Endothelial cell of umbilical vein (primary cell): ENCODE data around the gene AKAP5. TPM values are rescaled to one million over a fixed set of nuclear protein-coding genes. Genes with fewer than 3 reads are reported as not detected.
"Not testable (repeated sequence)": the region's sequence is repeated elsewhere in the genome, so short reads cannot be mapped to it uniquely, and the experiment has no call there.

Source experiments
- BruUV-seq: library from RNA; stranded (reverse); fragments of 400-500 nt; replicated peaks from 2 replicates; lab custom pipeline; 2021; lab: Mats Ljungman, UMichigan
- CTCF ChIA-PET: fragments of 300-600, 350-600 bp; sonication (Branson Sonifier 250); formaldehyde crosslinking; loops from one replicate; lab custom pipeline; 2021; ENCODE audit warnings: antibody characterized with exemption, inconsistent platforms; lab: Charles Lee
- POLR2A ChIA-PET: fragments of 300-600, 350-600 bp; sonication (Branson Sonifier 250); formaldehyde crosslinking; loops from one replicate; lab custom pipeline; 2021; ENCODE audit warnings: antibody characterized with exemption, inconsistent platforms; lab: Charles Lee
- DNase-seq: peaks from one replicate; pipeline ENCODE4 v3.0.0-alpha.2; 2011; ENCODE audit warnings: low read depth, low spot score
- FAIRE-seq: peaks from 2 replicates; lab custom pipeline; 2011; peaks lifted over from hg19 to GRCh38; lab: Jason Lieb, UNC
- H2AFZ ChIP-seq: 2 replicates; pipeline ENCODE4 v1.6.0; 2012; ENCODE audit warnings: low read depth, low read length, control low read depth, inconsistent platforms
- H3K27ac ChIP-seq: 2 replicates; pipeline ENCODE4 v1.5.1; 2011; ENCODE audit warnings: low read depth, mild to moderate bottlenecking, control low read depth, low read length, moderate library complexity; ENCODE audit not compliant: insufficient read depth
- H3K27me3 ChIP-seq, 2 experiments: 2 replicates each; pipeline versions ENCODE4 v1.6.0 to v1.6.1; 2011; ENCODE audit warnings: low read length in 2 of 2, mixed read lengths in 1 of 2; ENCODE audit not compliant: control insufficient read depth in 2 of 2, insufficient read depth in 2 of 2
- H3K36me3 ChIP-seq, 2 experiments: 2 replicates in 1 of 2; 3 replicates in 1 of 2; pipeline ENCODE4 v1.5.1; 2011; ENCODE audit warnings: low read length in 2 of 2, mild to moderate bottlenecking in 1 of 2, moderate library complexity in 1 of 2; ENCODE audit not compliant: control insufficient read depth in 2 of 2, insufficient read depth in 2 of 2; ENCODE audit errors: extremely low read depth in 1 of 2
- H3K4me1 ChIP-seq: 3 replicates; pipeline ENCODE4 v1.5.1; 2011; ENCODE audit warnings: mild to moderate bottlenecking, low read length; ENCODE audit not compliant: control insufficient read depth, insufficient read depth; ENCODE audit errors: extremely low read depth
- H3K4me2 ChIP-seq: 2 replicates; pipeline ENCODE4 v1.6.1; 2011; ENCODE audit warnings: low read length, control low read depth, mixed read lengths; ENCODE audit not compliant: insufficient read depth
- H3K4me3 ChIP-seq, 3 experiments: fragments of 200-600 bp in 1 of 3; sonication (generic), shearing (Covaris generic) in 1 of 3; replicated peaks in 1 of 3; 2 replicates each; pipeline ENCODE4 v1.5.1; 2011 to 2016; ENCODE audit warnings: control low read depth in 3 of 3, low read length in 3 of 3, mild to moderate bottlenecking in 2 of 3, inconsistent platforms in 1 of 3, low read depth in 1 of 3, moderate library complexity in 1 of 3; ENCODE audit not compliant: insufficient read depth in 1 of 3
- H3K79me2 ChIP-seq: 2 replicates; pipeline ENCODE4 v1.6.0; 2012; ENCODE audit warnings: low read length, inconsistent platforms; ENCODE audit not compliant: control insufficient read depth, insufficient read depth
- H3K9ac ChIP-seq: replicated peaks from 2 replicates; pipeline ENCODE3; 2011; ENCODE audit warnings: low read length, control low read depth; ENCODE audit not compliant: insufficient read depth; ENCODE audit errors: extremely low read depth
- H3K9me1 ChIP-seq: replicated peaks from 3 replicates; pipeline ENCODE4 v1.6.0; 2011; ENCODE audit warnings: mild to moderate bottlenecking, low read length; ENCODE audit not compliant: control insufficient read depth, insufficient read depth; ENCODE audit errors: extremely low read depth
- H3K9me3 ChIP-seq: replicated peaks from 2 replicates; pipeline ENCODE4 v1.5.1; 2012; ENCODE audit warnings: low read length, inconsistent platforms; ENCODE audit not compliant: control insufficient read depth, insufficient read depth
- H4K20me1 ChIP-seq: replicated peaks from 2 replicates; pipeline ENCODE3; 2011; ENCODE audit warnings: mild to moderate bottlenecking, low read length; ENCODE audit not compliant: control insufficient read depth, insufficient read depth; ENCODE audit errors: extremely low read depth
- EZH2 ChIP-seq: IDR thresholded peaks from 2 replicates; pipeline ENCODE4 v1.6.1; 2012; ENCODE audit warnings: borderline replicate concordance, low read depth, mild to moderate bottlenecking, moderate library complexity, low read length, inconsistent platforms; ENCODE audit not compliant: severe bottlenecking
- GATA2 ChIP-seq: IDR thresholded peaks from 2 replicates; pipeline ENCODE4 v1.7.0; 2011; ENCODE audit warnings: low read depth, mild to moderate bottlenecking, moderate library complexity, mixed read lengths, low read length; ENCODE audit not compliant: insufficient read length, insufficient read depth
- JUN ChIP-seq: IDR thresholded peaks from 2 replicates; pipeline ENCODE4 v1.6.1; 2011; ENCODE audit warnings: borderline replicate concordance, low read depth; ENCODE audit not compliant: insufficient read length, insufficient read depth
- MAX ChIP-seq: IDR thresholded peaks from 2 replicates; pipeline ENCODE4 v1.6.1; 2011; ENCODE audit not compliant: insufficient read depth, insufficient read length
- MYC ChIP-seq: IDR thresholded peaks from one replicate; pipeline ENCODE4 v1.6.1; 2011; ENCODE audit warnings: mild to moderate bottlenecking, low read depth, low read length
- POLR2A ChIP-seq: IDR thresholded peaks from 2 replicates; pipeline ENCODE4 v1.6.1; 2012; ENCODE audit warnings: low read depth, mild to moderate bottlenecking, control low read depth, low read length
- POLR2AphosphoS5 ChIP-seq: IDR thresholded peaks from 2 replicates; pipeline ENCODE4 v1.6.1; 2012; ENCODE audit warnings: low read depth, mild to moderate bottlenecking, control low read depth, low read length, moderate library complexity; ENCODE audit not compliant: insufficient read depth
- dilution Hi-C: fragments of 300-500 bp; cut with MboI; formaldehyde crosslinking; loops from one replicate; pipeline ENCODE4 v1.15.0; 2019; ENCODE audit warnings: low sequenced_read_pairs; ENCODE audit not compliant: extremely low pct_ligation_motif_present
- intact Hi-C: fragments of 100-400 bp; cut with micrococcal nuclease; formaldehyde crosslinking; loops from one replicate; pipeline ENCODE4 v1.10.0; 2022
- polyA plus RNA-seq, 4 experiments: library from polyadenylated mRNA; depleted of rRNA in 3 of 4; stranded (reverse) in 3 of 4; unstranded in 1 of 4; fragments of >200 nt; gene quantifications; 2 replicates each; pipeline versions ENCODE4 v1.2.1 to v1.2.3, GENCODE V29; 2011 to 2012; ENCODE audit warnings: missing spikeins in 1 of 4
- total RNA-seq: library from RNA; stranded (reverse); gene quantifications from 2 replicates; pipeline ENCODE4 v1.2.3, GENCODE V29; 2021

Gene AKAP5
- total and polyA plus RNA-seq, 2 donors (not counting 3 experiments of a cell fraction or from before 2014, with no cell fraction given), result 0.10 to 0.75 TPM

DNA sequence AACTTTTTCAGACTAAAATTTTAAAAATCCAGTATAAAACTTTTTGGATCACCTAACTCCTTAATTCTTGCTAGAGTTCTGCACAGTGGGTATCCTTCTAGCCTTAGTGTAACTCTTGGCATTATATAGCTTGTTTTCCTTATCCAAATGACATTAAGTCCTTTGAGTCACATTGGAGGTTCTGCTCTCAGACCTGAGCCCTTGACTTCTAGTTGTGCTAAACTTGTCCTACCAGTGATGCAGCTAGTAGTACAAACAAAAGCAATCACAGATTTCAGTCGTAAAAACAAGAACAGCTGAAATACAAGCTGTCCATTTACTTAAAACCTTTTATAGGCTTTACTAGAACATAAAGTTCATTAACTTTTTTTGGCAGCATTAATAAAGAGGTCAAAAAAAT lies 49.8 kb downstream of the AKAP5 start:
- CTCF ChIA-PET, result interaction anchor here (0.8 to 1.6 kb wide), 2 partner anchors 80 to 171 kb away, joined by 3 to 5 read pairs; no protein-coding TSS in a partner anchor
- Histone ChIP-seq H4K20me1 (peaks cover 27% of the 10 kb centered on the region), H3K4me1 (peaks cover 7% of the 10 kb centered on the region), H3K27me3 (no peaks in the 10 kb centered on the region), H3K4me2 (no peak overlapping the region), H3K36me3 (no peaks in the 10 kb centered on the region), H3K9ac (no peak overlapping the region), H2AFZ (no peak overlapping the region), H3K9me1 (peaks cover 2% of the 10 kb centered on the region), H3K4me3 (no peak overlapping the region), H3K79me2 (peaks cover 91% of the 10 kb centered on the region), H3K9me3 (no peaks in the 10 kb centered on the region), H3K27ac (no peak overlapping the region)
- TF ChIP-seq JUN (no peak), EZH2 (no peak), GATA2 (no peak), MYC (no peak), MAX (no peak)
- DNase-seq (no peak), FAIRE-seq (no peak)
- dilution Hi-C loops, result no loop called here
- POLR2A ChIA-PET, result interaction anchor here (1.0 kb wide), 1 partner anchor 11 kb away, joined by 5 read pairs; no protein-coding TSS in a partner anchor
- intact Hi-C loops, result no loop called here
- BruUV-seq, result no TSS peak

- Histone ChIP-seq H3K27ac (no peak overlapping the region), H3K4me1 (peaks cover 7% of the 10 kb centered on the region), H3K27me3 (no peaks in the 10 kb centered on the region), H4K20me1 (peaks cover 25% of the 10 kb centered on the region), H3K9ac (no peak overlapping the region), H3K9me1 (peaks cover 2% of the 10 kb centered on the region), H3K79me2 (peaks cover 87% of the 10 kb centered on the region), H3K4me3 (no peak overlapping the region), H3K9me3 (no peaks in the 10 kb centered on the region), H2AFZ (no peak overlapping the region), H3K4me2 (no peak overlapping the region), H3K36me3 (peaks cover 0 to 4% of the 10 kb centered on the region in 2 experiments)
- CTCF ChIA-PET, result no interaction called here
- no TSS peak for BruUV-seq
- DNase-seq (no peak), FAIRE-seq (no peak)
- intact Hi-C loops (no loop called here), dilution Hi-C loops (no loop called here)
- POLR2A ChIA-PET, result no interaction called here
- no peak for TF ChIP-seq POLR2A
- no peak for TF ChIP-seq MAX
- TF ChIP-seq EZH2, result no peak
- no peak for TF ChIP-seq MYC
- no peak for TF ChIP-seq POLR2AphosphoS5
- TF ChIP-seq JUN, result no peak
Measured at GRCh38 chr14:64516969-64517368, 51.7 kb downstream of the AKAP5 start.

DNA sequence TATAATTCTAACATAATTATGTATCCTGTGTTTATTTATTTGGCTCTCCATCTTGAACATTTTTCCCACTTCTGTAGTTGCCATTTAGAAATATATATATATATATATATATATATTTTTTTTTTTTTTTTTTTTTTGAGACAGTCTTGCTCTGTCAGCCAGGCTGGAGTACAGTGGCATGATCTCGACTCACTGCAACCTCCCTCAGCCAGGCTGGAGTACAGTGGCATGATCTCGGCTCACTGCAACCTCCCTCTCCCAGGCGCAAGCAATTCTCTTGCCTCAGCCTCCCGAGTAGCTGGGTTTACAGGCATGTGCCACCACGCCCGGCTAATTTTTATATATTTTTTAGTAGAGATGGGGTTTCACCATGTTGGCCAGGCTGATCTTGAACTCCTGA lies 52.4 kb downstream of the AKAP5 start:
- H3K9me1 ChIP-seq, POLR2A ChIA-PET, FAIRE-seq, BruUV-seq, H3K27me3 ChIP-seq, DNase-seq, H3K9me3 ChIP-seq, intact Hi-C loops, H3K4me2 ChIP-seq, H3K4me1 ChIP-seq, H3K9ac ChIP-seq, H3K36me3 ChIP-seq, dilution Hi-C loops, CTCF ChIA-PET, H2AFZ ChIP-seq, H3K4me3 ChIP-seq, H3K27ac ChIP-seq: not testable (repeated sequence)
- peaks cover 21% of the 10 kb centered on the region for H4K20me1 ChIP-seq
- H3K79me2 ChIP-seq, result peaks cover 83% of the 10 kb centered on the region
